CD14-positive monocyte (primary cell): ENCODE measurements around the gene IP6K1. TPM values are rescaled to one million over a fixed set of nuclear protein-coding genes. Genes with fewer than 3 reads are reported as not detected.
A peak's percentile ranks its signal among the peaks of the same experiment; 100 is the strongest.

ENCODE experiments used
- DNase-seq, 3 donors: peaks; one replicate each; pipeline ENCODE4 v3.0.0-alpha.2; 2011 to 2022
- H2AFZ ChIP-seq: 2 replicates; pipeline ENCODE4 v1.6.0; 2012; ENCODE audit warnings: mild to moderate bottlenecking, low read depth, low read length, inconsistent platforms; ENCODE audit not compliant: insufficient read depth, poor library complexity, severe bottlenecking
- H3K27ac ChIP-seq, 2 donors: 1 replicate in 1 of 2; 2 replicates in 1 of 2; pipeline ENCODE4 v1.5.1; 2012 to 2013; ENCODE audit warnings: low read length in 2 of 2, control low read depth in 1 of 2, inconsistent platforms in 1 of 2, low read depth in 1 of 2, mild to moderate bottlenecking in 1 of 2
- H3K27me3 ChIP-seq, 2 donors: one replicate each; pipeline versions ENCODE4 v1.6.0 to v1.6.1; 2011 to 2013; ENCODE audit warnings: low read length in 2 of 2; ENCODE audit not compliant: control insufficient read depth in 2 of 2, insufficient read depth in 2 of 2
- H3K36me3 ChIP-seq, 2 donors: replicated peaks in 1 of 2; 1 replicate in 1 of 2; 2 replicates in 1 of 2; pipeline versions ENCODE4 v1.5.1 to v1.6.1; 2012 to 2013; ENCODE audit warnings: low read length in 2 of 2, control low read depth in 1 of 2, inconsistent platforms in 1 of 2, mild to moderate bottlenecking in 1 of 2; ENCODE audit not compliant: insufficient read depth in 2 of 2, control insufficient read depth in 1 of 2
- H3K4me1 ChIP-seq, 2 donors: 1 replicate in 1 of 2; 2 replicates in 1 of 2; pipeline versions ENCODE4 v1.5.1 to v1.6.1; 2012 to 2013; ENCODE audit warnings: low read length in 2 of 2, control low read depth in 1 of 2, inconsistent platforms in 1 of 2, mild to moderate bottlenecking in 1 of 2, moderate library complexity in 1 of 2; ENCODE audit not compliant: insufficient read depth in 2 of 2, control insufficient read depth in 1 of 2
- H3K4me2 ChIP-seq: replicated peaks from 2 replicates; pipeline ENCODE3; 2012; ENCODE audit warnings: low read length, moderate library complexity, mild to moderate bottlenecking; ENCODE audit not compliant: poor library complexity, severe bottlenecking; ENCODE audit errors: extremely low read depth
- H3K4me3 ChIP-seq, 3 experiments: fragments of 200-600 bp in 1 of 3; sonication (generic) in 1 of 3; replicated peaks in 1 of 3; 1 replicate in 2 of 3; 2 replicates in 1 of 3; pipeline ENCODE4 v1.5.1; 2011 to 2013; ENCODE audit warnings: low read length in 3 of 3, mild to moderate bottlenecking in 3 of 3, control low read depth in 2 of 3, low read depth in 2 of 3, inconsistent platforms in 1 of 3, moderate library complexity in 1 of 3
- H3K79me2 ChIP-seq: 2 replicates; pipeline ENCODE4 v1.6.0; 2012; ENCODE audit warnings: mild to moderate bottlenecking, control low read depth, inconsistent platforms, low read length, moderate library complexity; ENCODE audit not compliant: insufficient read depth
- H3K9ac ChIP-seq: 2 replicates; pipeline ENCODE4 v1.6.0; 2017; ENCODE audit warnings: low read length, mild to moderate bottlenecking; ENCODE audit not compliant: insufficient read depth, poor library complexity, severe bottlenecking
- H3K9me3 ChIP-seq, 2 donors: replicated peaks in 1 of 2; 1 replicate in 1 of 2; 2 replicates in 1 of 2; pipeline versions ENCODE4 v1.5.1 to v1.6.1; 2012 to 2013; ENCODE audit warnings: low read length in 2 of 2, control low read depth in 1 of 2; ENCODE audit not compliant: control insufficient read depth in 1 of 2, insufficient read depth in 1 of 2
- H4K20me1 ChIP-seq: 2 replicates; pipeline ENCODE4 v1.6.0; 2012; ENCODE audit warnings: mild to moderate bottlenecking, low read length, control low read depth, moderate library complexity; ENCODE audit not compliant: insufficient read depth
- H3K27ac Mint-ChIP-seq, 7 donors: one replicate each; pipeline ENCODE4 v1.8.0; 2020; ENCODE audit warnings: mild to moderate bottlenecking in 7 of 7, mixed read lengths in 7 of 7, moderate library complexity in 6 of 7, inconsistent platforms in 2 of 7
- H3K27me3 Mint-ChIP-seq, 3 donors: one replicate each; pipeline ENCODE4 v1.8.0; 2021 to 2022; ENCODE audit warnings: low read depth in 3 of 3, mild to moderate bottlenecking in 3 of 3, mixed read lengths in 3 of 3, moderate library complexity in 3 of 3, inconsistent platforms in 1 of 3
- H3K36me3 Mint-ChIP-seq, 2 donors: one replicate each; pipeline ENCODE4 v1.8.0; 2020; ENCODE audit warnings: mixed read lengths in 2 of 2, inconsistent platforms in 1 of 2, mild to moderate bottlenecking in 1 of 2
- H3K4me1 Mint-ChIP-seq: one replicate; pipeline ENCODE4 v1.8.0; 2020; ENCODE audit warnings: mild to moderate bottlenecking, mixed read lengths
- H3K4me3 Mint-ChIP-seq, 2 donors: one replicate each; pipeline ENCODE4 v1.8.0; 2020; ENCODE audit warnings: mild to moderate bottlenecking in 2 of 2, mixed read lengths in 2 of 2, moderate library complexity in 1 of 2
- H3K9me3 Mint-ChIP-seq, 7 donors: one replicate each; pipeline ENCODE4 v1.8.0; 2020 to 2022; ENCODE audit warnings: mixed read lengths in 7 of 7, mild to moderate bottlenecking in 6 of 7, moderate library complexity in 6 of 7, inconsistent platforms in 2 of 7
- CTCF ChIP-seq: fragments of 200-600 bp; IDR thresholded peaks from one replicate; pipeline ENCODE4 v1.8.0; 2022; ENCODE audit warnings: antibody characterized with exemption, mild to moderate bottlenecking
- WGBS: methylation state at CpG from one replicate; pipeline ENCODE4 v1.1.5; 2013; ENCODE audit warnings: missing lambda C conversion rate; ENCODE audit not compliant: insufficient coverage; 5-methylcytosine and 5-hydroxymethylcytosine counted together
- intact Hi-C, 2 donors: fragments of 100-400 bp; cut with micrococcal nuclease; formaldehyde crosslinking; loops; one replicate each; pipeline versions ENCODE4 v1.15.0 to v1.15.1; 2023
- polyA plus RNA-seq, 3 donors: library from polyadenylated mRNA; depleted of rRNA in 1 of 3; unstranded in 2 of 3; stranded (reverse) in 1 of 3; fragments of 300-500 nt in 2 of 3; fragments of >200 nt in 1 of 3; fragmentation: Illumina TruSeq in 2 of 3; gene quantifications; 1 replicate in 2 of 3; 2 replicates in 1 of 3; pipeline ENCODE4 v1.2.3, GENCODE V29; 2012 to 2021

Gene IP6K1
- polyA plus RNA-seq, 3 donors: 15.8 to 27.1 (median 16.1) TPM

GRCh38 chr3:49702672-49703071 is 83.7 kb downstream of the IP6K1 start:
- Histone ChIP-seq H3K4me3 (no peak overlapping the region), H4K20me1 (peaks cover 6% of the 10 kb centered on the region), H2AFZ (no peak overlapping the region), H3K4me1 (no peaks in the 10 kb centered on the region), H3K9me3 (no peaks in the 10 kb centered on the region), H3K9ac (no peak overlapping the region), H3K27ac (no peak overlapping the region), H3K36me3 (peaks cover 80 to 97% of the 10 kb centered on the region in 2 donors), H3K4me2 (no peak overlapping the region), H3K79me2 (no peaks in the 10 kb centered on the region), H3K27me3 (no peaks in the 10 kb centered on the region)
- H3K4me3 Mint-ChIP-seq: no peak overlapping the region
- no peak overlapping the region for H3K27ac Mint-ChIP-seq
- peaks cover 0 to 2% (median 0%) of the 10 kb centered on the region in 3 donors for H3K27me3 Mint-ChIP-seq
- no peaks in the 10 kb centered on the region for H3K9me3 Mint-ChIP-seq
- DNase-seq: no peak
- no peaks in the 10 kb centered on the region for H3K4me1 Mint-ChIP-seq
- peaks cover 59 to 89% of the 10 kb centered on the region in 2 donors for H3K36me3 Mint-ChIP-seq
- no peak for TF ChIP-seq CTCF
- intact Hi-C loops: loop anchor here (5.0 kb wide), 1 partner anchor 135 kb away; no protein-coding TSS in a partner anchor
- 100% methylated on average over 9 of the region's 11 CpGs for WGBS

GRCh38 chr3:49701388-49702077 is 84.8 kb downstream of the IP6K1 start:
- peak; percentile 19 for TF ChIP-seq CTCF
- peaks cover 0 to 2% (median 0%) of the 10 kb centered on the region in 3 donors for H3K27me3 Mint-ChIP-seq
- intact Hi-C loops: loop anchor here (5.0 kb wide), 1 partner anchor 136 kb away; no protein-coding TSS in a partner anchor
- no peaks in the 10 kb centered on the region for H3K27me3 ChIP-seq
- no peaks in the 10 kb centered on the region for H3K79me2 ChIP-seq
- no peaks in the 10 kb centered on the region for H3K9me3 ChIP-seq
- H3K9me3 Mint-ChIP-seq: no peaks in the 10 kb centered on the region
- H3K27ac ChIP-seq: no peak overlapping the region
- H2AFZ ChIP-seq: no peak overlapping the region
- WGBS: 95% methylated on average over 16 of the region's 21 CpGs
- H4K20me1 ChIP-seq: peaks cover 6% of the 10 kb centered on the region
- no peaks in the 10 kb centered on the region for H3K4me1 ChIP-seq
- H3K27ac Mint-ChIP-seq: peak overlapping the region in 1 of 7 donors; percentile 24
- H3K4me2 ChIP-seq: no peak overlapping the region
- H3K9ac ChIP-seq: no peak overlapping the region
- no peak overlapping the region for H3K4me3 Mint-ChIP-seq
- H3K36me3 Mint-ChIP-seq: peaks cover 59 to 93% of the 10 kb centered on the region in 2 donors
- H3K4me3 ChIP-seq: no peak overlapping the region
- no peak for DNase-seq
- peaks cover 84 to 98% of the 10 kb centered on the region in 2 donors for H3K36me3 ChIP-seq
- H3K4me1 Mint-ChIP-seq: no peaks in the 10 kb centered on the region
